Panc1 (cell line): ENCODE data around the gene ZDHHC4. TPM values are rescaled to one million over a fixed set of nuclear protein-coding genes. Genes with fewer than 3 reads are reported as not detected.

Experiments
- ATAC-seq: fragments of 200-7000 bp; cut with Tn5 transposase; 2 replicates; pipeline ENCODE4 v1.9.1; 2020; ENCODE audit warnings: mild to moderate bottlenecking, moderate library complexity
- BruUV-seq: library from RNA; stranded (reverse); fragments of 400-500 nt; replicated peaks from 2 replicates; lab custom pipeline; 2021; lab: Mats Ljungman, UMichigan
- CTCF ChIA-PET: fragments of 300-600 bp; sonication (Branson Sonifier 250); formaldehyde crosslinking; loops from one replicate; lab custom pipeline; 2022; ENCODE audit warnings: antibody characterized with exemption; lab: Charles Lee
- POLR2A ChIA-PET: fragments of 300-600 bp; sonication (Branson Sonifier 250); formaldehyde crosslinking; loops from one replicate; lab custom pipeline; 2022; ENCODE audit warnings: antibody characterized with exemption; lab: Charles Lee
- DNase-seq: peaks from one replicate; pipeline ENCODE4 v3.0.0-alpha.2; 2010; ENCODE audit warnings: low read depth, low spot score
- H3K27ac ChIP-seq: 2 replicates; pipeline ENCODE4 v1.5.1; 2011; ENCODE audit warnings: mild to moderate bottlenecking, low read length, inconsistent platforms
- H3K27me3 ChIP-seq: fragments of 200-500 bp; sonication (Bioruptor generic); 2 replicates; pipeline ENCODE4 v1.6.0; 2014; ENCODE audit warnings: low read length, inconsistent platforms; ENCODE audit not compliant: control insufficient read depth, insufficient read depth
- H3K36me3 ChIP-seq: fragments of 200-500 bp; sonication (Bioruptor generic); 2 replicates; pipeline ENCODE4 v1.5.1; 2014; ENCODE audit warnings: inconsistent platforms, mild to moderate bottlenecking, low read length, moderate library complexity; ENCODE audit not compliant: control insufficient read depth, insufficient read depth
- H3K4me1 ChIP-seq: 2 replicates; pipeline ENCODE4 v1.5.1; 2011; ENCODE audit warnings: inconsistent platforms, mild to moderate bottlenecking, low read length, moderate library complexity; ENCODE audit not compliant: control insufficient read depth, insufficient read depth
- H3K4me3 ChIP-seq, 2 experiments: 2 replicates each; pipeline ENCODE4 v1.5.1; 2011 to 2012; ENCODE audit warnings: low read depth in 2 of 2, low read length in 2 of 2, mild to moderate bottlenecking in 2 of 2, inconsistent platforms in 1 of 2, moderate library complexity in 1 of 2
- H3K9me3 ChIP-seq: fragments of 200-500 bp; sonication (Bioruptor generic); 2 replicates; pipeline ENCODE4 v1.5.1; 2014; ENCODE audit warnings: low read depth, mild to moderate bottlenecking, inconsistent platforms, low read length, moderate library complexity; ENCODE audit not compliant: control insufficient read depth, insufficient read depth
- CTCF ChIP-seq: fragments of 450-650 bp; IDR thresholded peaks from 2 replicates; pipeline ENCODE4 v1.5.1; 2017; ENCODE audit warnings: mild to moderate bottlenecking
- POLR2AphosphoS5 ChIP-seq: IDR thresholded peaks from 2 replicates; pipeline ENCODE4 v1.6.1; 2012; ENCODE audit warnings: mild to moderate bottlenecking, low read depth, low read length, moderate library complexity
- REST ChIP-seq, 2 experiments: IDR thresholded peaks; 2 replicates each; pipeline ENCODE4 v1.6.1; 2011 to 2012; ENCODE audit warnings: low read depth in 2 of 2, control low read depth in 1 of 2, low read length in 1 of 2, mild to moderate bottlenecking in 1 of 2, moderate library complexity in 1 of 2; ENCODE audit not compliant: insufficient read depth in 1 of 2
- SIN3A ChIP-seq: IDR thresholded peaks from 2 replicates; pipeline ENCODE4 v1.6.1; 2012; ENCODE audit warnings: low read depth, mild to moderate bottlenecking, low read length, moderate library complexity, borderline replicate concordance; ENCODE audit not compliant: insufficient read depth
- TCF7L2 ChIP-seq: IDR thresholded peaks from 2 replicates; pipeline ENCODE4 v1.6.1; 2011; ENCODE audit warnings: mild to moderate bottlenecking, low read depth, low read length, inconsistent platforms
- in situ Hi-C: cut with HindIII; loops from 2 replicates; pipeline ENCODE4 v1.10.0; 2016; ENCODE audit warnings: low sequenced_read_pairs, low pct_unique_long_range_greater_than_20kb
- intact Hi-C: fragments of 100-400 bp; cut with micrococcal nuclease; formaldehyde crosslinking; loops from one replicate; pipeline ENCODE4 v1.10.0; 2022; ENCODE audit not compliant: unreplicated experiment
- total RNA-seq: library from RNA; stranded (reverse); gene quantifications from one replicate; pipeline ENCODE4 v1.2.1, GENCODE V29; 2021; ENCODE audit not compliant: unreplicated experiment

Gene ZDHHC4
- total RNA-seq, 1 experiment from 2014 or later, result 113 TPM

GRCh38 chr7:6563936-6564770 lies 13.1 kb upstream of the ZDHHC4 start:
- no peaks in the 10 kb centered on the region for H3K27me3 ChIP-seq
- DNase-seq, result no peak
- ATAC-seq, result no peak
- ChIA-PET CTCF (no interaction called here), POLR2A (no interaction called here)
- TF ChIP-seq REST (IDR thresholded peaks at IDR 0.05; ENCODE audit: insufficient read depth in 1 of 2, low read depth in 2 of 2, low read length in 1 of 2) (no peak), TCF7L2 (no peak), CTCF (no peak), SIN3A (no peak), POLR2AphosphoS5 (no peak)
- intact Hi-C loops, result no loop called here
- no peak overlapping the region for H3K27ac ChIP-seq
- H3K4me3 ChIP-seq, result no peak overlapping the region
- BruUV-seq, result no TSS peak
- in situ Hi-C loops, result no loop called here
- no peaks in the 10 kb centered on the region for H3K4me1 ChIP-seq
- H3K9me3 ChIP-seq, result no peaks in the 10 kb centered on the region
- no peaks in the 10 kb centered on the region for H3K36me3 ChIP-seq

GRCh38 chr7:6565655-6566054 lies 11.6 kb upstream of the ZDHHC4 start:
- no peaks in the 10 kb centered on the region for H3K36me3 ChIP-seq
- no peak overlapping the region for H3K4me3 ChIP-seq
- H3K9me3 ChIP-seq, result no peaks in the 10 kb centered on the region
- ChIA-PET POLR2A (interaction anchor here (0.6 kb wide), 1 partner anchor 695 kb away, joined by 13 read pairs; no protein-coding TSS in a partner anchor), CTCF (no interaction called here)
- H3K27ac ChIP-seq, result no peak overlapping the region
- intact Hi-C loops (loop anchor here (1.0 kb wide), 1 partner anchor 50 kb away; no protein-coding TSS in a partner anchor), in situ Hi-C loops (no loop called here)
- DNase-seq, result no peak
- no TSS peak for BruUV-seq
- TF ChIP-seq CTCF (no peak), POLR2AphosphoS5 (no peak)
- ATAC-seq, result no peak
- no peaks in the 10 kb centered on the region for H3K4me1 ChIP-seq
- no peaks in the 10 kb centered on the region for H3K27me3 ChIP-seq
